OCI-M2 (cell line): ENCODE data around the gene BBS9.
"Not testable (repeated sequence)": the region's sequence is repeated elsewhere in the genome, so short reads cannot be mapped to it uniquely, and the experiment has no call there.

Experiments
- DNase-seq: peaks from one replicate; lab custom pipeline; 2025; ENCODE audit not compliant: unreplicated experiment; lab: John Stamatoyannopoulos, UW

BBS9 gene

DNA sequence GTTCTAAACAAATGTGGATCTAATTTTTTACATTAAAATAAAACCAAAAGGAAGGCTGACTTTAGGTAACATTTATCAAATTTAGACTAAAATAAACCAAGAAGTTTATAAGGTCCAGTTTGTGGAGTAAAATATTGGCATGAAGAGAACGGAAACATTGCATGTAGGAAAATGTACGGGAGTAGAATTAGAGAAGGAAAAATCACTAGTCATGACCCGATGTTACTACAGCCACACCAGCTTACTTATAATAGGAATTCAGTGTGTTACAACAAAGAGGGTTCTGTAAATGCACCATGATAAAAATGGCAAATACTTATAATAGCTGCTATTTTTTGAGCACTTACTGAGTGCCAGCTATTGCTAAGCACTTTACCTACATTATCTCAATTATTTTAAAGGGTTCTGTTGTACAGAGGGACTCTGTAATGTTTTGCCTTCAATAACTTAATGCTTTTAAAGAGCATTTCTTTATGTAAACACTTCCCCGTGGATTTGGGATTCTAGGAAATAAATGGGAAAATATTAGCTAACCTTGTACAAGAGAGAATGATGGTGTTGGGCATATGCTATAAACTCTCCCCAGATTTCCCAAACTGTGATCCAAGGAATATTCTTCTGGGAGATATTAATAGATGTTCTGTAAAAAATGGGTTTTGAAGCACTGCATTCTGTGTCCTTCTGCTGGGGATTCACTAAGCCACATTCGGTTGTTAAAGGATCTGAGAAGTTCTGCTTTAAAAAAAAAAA lies 296.7 kb downstream of the BBS9 start:
- no peak for DNase-seq

GRCh38 chr7:33428415-33428814 lies 299.1 kb downstream of the BBS9 start:
- DNase-seq: no peak

DNA sequence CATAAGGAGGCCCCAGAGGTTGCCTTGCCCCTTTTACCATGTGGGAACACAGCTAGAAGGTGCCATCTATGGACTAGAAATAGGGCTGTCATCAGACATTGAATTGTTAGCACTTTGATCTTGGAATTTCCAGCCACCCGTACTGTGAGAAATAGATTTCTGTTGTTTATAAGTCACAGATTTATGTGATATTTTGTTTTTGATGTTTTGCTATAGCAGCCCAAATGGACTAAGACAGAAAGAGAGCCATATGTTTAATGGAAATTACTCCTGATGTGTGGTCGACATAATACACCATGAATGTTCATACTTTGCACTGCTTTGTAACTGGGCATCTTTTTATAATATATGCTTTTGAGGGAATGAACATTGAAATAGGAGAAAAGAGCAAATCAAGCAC lies 302.2 kb downstream of the BBS9 start:
- DNase-seq: no peak

- DNase-seq: no peak
These were observed 303.5 kb downstream of the BBS9 start for GRCh38 chr7:33432821-33433220.

- no peak for DNase-seq
These were observed 304.0 kb downstream of the BBS9 start for GRCh38 chr7:33433357-33433756.

- no peak for DNase-seq
These were observed 315.1 kb downstream of the BBS9 start for GRCh38 chr7:33444511-33444910.

- no peak for DNase-seq
These were observed 317.2 kb downstream of the BBS9 start for GRCh38 chr7:33446551-33446950.

GRCh38 chr7:33448035-33448434 lies 318.7 kb downstream of the BBS9 start:
- DNase-seq: no peak

GRCh38 chr7:33449847-33450246 lies 320.5 kb downstream of the BBS9 start:
- no peak for DNase-seq

DNA sequence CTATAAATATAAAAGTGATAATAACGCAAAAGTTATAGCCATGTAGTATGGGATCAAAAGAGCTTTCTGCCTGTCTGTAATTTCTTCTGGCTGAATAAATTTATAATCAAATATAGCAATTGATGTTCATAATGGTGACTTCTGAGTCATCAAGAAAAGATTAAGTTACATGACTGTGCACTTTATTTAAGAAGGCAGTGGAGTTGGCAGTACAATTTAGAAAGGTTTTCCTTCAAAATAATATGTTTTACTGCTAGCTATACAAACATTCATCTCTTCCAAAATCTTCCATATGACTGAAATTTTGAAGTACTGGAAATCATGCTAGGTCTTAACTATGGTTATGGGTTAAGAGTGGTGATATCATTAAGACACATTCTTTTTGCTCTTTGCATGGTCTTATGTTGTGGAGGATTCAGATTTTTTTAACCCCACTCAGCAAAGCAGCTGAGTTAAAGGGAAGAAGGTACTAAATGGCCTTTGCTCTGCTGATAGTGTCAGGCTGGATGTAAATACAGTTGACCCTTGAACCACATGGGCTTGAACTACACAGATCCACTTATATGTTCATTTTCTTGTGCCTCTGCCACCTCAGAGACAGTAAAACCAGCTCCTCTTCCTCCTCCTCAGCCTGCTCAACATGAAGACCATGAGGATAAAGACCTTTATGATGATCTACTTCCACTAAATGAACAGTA lies 323.6 kb downstream of the BBS9 start:
- no peak for DNase-seq

- DNase-seq: no peak
These were observed 327.7 kb downstream of the BBS9 start for GRCh38 chr7:33457039-33457438.

- no peak for DNase-seq
These were observed 329.2 kb downstream of the BBS9 start for GRCh38 chr7:33458581-33458980.

DNA sequence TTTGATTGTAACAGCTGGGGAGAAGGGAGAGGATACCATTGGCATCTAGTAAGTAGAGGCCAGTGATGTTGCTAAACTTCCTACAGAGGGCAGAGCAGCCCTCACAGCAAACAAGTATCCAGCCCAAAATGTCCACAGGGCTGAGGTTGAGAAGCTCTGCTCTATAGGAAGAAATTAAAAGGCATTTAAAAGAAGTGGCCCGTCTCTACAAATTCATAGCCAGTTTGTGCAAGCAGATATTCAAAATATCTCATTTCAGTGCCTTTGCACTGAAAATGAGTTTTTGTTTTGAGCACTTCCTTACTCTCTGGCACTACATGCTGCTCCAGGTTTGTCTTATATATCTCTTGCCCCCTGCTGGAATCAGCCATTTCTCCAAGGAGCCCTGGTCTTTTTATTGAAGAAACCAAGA lies 330.0 kb downstream of the BBS9 start:
- no peak for DNase-seq

DNA sequence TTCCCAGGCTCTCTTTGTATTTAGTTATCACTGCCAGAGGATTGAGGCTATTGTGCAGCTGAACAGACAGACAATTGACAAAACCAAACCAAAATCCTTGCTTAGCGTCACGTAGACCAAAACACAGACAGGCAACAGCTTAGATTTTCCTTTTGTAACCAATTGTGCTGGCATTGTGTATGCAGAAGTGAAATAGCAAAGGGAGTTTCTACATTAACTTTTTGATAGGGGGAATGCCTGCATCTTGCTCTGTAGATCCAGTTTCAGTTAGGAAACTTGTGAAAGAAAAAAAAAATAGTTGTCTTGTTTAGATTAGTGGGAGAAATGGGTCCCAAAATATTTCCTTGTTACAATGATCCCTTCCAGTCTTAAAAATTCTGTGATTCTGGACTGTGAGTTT lies 333.8 kb downstream of the BBS9 start:
- DNase-seq: no peak

DNA sequence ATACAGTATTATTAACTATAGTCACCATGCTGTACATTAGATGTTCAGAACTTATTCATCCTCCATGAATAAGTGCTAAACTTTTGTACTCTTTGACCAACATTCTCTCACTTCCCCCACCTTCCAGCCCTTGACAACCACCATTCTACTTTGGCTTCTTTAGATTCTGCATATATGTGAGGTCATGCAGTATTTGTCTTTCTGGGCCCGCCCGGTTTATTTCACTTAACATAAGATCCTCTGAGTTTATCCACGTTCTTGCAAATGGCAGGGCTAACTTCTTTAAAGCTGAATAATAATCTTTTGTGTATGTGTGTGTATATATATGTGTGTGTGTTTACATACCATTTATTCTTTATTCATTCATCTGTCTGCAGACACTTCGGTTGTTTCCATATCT lies 336.8 kb downstream of the BBS9 start:
- DNase-seq: no peak

GRCh38 chr7:33471636-33472242 lies 342.4 kb downstream of the BBS9 start:
- no peak for DNase-seq

- no peak for DNase-seq
These were observed 343.1 kb downstream of the BBS9 start for GRCh38 chr7:33472348-33473025.

GRCh38 chr7:33477719-33478480 lies 348.5 kb downstream of the BBS9 start:
- DNase-seq: no peak

DNA sequence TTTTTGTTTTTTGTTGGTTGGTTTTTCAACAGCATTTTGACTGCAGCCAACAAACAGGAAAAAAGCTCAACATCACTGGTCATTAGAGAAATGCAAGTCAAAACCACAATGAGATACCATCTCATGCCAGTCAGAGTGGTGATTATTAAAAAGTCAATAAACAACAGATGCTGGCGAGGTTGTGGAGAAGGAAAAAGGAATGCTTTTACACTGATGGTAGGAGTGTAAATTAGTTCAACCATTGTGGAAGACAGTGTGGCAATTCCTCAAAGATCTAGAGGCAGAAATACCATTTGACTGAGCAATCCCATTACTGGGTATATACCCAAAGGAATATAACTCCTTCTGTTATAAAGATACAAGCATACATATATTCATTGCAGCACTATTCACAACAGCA lies 355.1 kb downstream of the BBS9 start:
- DNase-seq: not testable (repeated sequence)

- no peak for DNase-seq
These were observed 356.6 kb downstream of the BBS9 start for GRCh38 chr7:33485747-33486493.
